H1 (cell line): ENCODE results near the gene PIK3C2G. TPM values are rescaled to one million over a fixed set of nuclear protein-coding genes. Genes with fewer than 3 reads are reported as not detected.

Source experiments
- BRCA1 ChIP-seq: IDR thresholded peaks from 2 replicates; pipeline ENCODE4 v1.6.1; 2012; ENCODE audit warnings: low read depth, low read length, improper control_type of control experiment
- RFX5 ChIP-seq: IDR thresholded peaks from 2 replicates; pipeline ENCODE4 v1.6.1; 2011; ENCODE audit warnings: low read depth, low read length, improper control_type of control experiment, borderline replicate concordance
- TBP ChIP-seq: IDR thresholded peaks from 2 replicates; pipeline ENCODE4 v1.6.1; 2011; ENCODE audit warnings: low read depth, low read length, improper control_type of control experiment
- YY1 ChIP-seq: IDR thresholded peaks from 2 replicates; pipeline ENCODE4 v1.6.1; 2011; ENCODE audit warnings: low read depth, mild to moderate bottlenecking, low read length
- polyA plus RNA-seq, 7 experiments: library from polyadenylated mRNA; depleted of rRNA in 3 of 7; stranded (reverse) in 5 of 7; unstranded in 2 of 7; fragments of >200 nt in 5 of 7; fragments of 200-250 nt in 2 of 7; gene quantifications; 1 replicate in 5 of 7; 2 replicates in 1 of 7; 4 replicates in 1 of 7; pipeline versions ENCODE4 v1.2.1 to v1.2.3, GENCODE V29; 2011 to 2013; ENCODE audit warnings: missing spikeins in 2 of 7, mixed read lengths in 2 of 7
- total RNA-seq: library from RNA; stranded (reverse); fragmentation: NEBNext Ultra II Directional; extraction: Animal tissue kit (Norgen Biotek cat#: 25700); gene quantifications from 2 replicates; pipeline ENCODE4 v1.2.1, GENCODE V29; 2021
- TF ChIP-seq, protein P1 (sequence below): fragments of 300-600 bp; sonication (generic); IDR thresholded peaks from 2 replicates; pipeline ENCODE4 v1.7.1; 2012; ENCODE audit warnings: low read length, moderate library complexity, mild to moderate bottlenecking, inconsistent platforms; ENCODE audit not compliant: insufficient replicate concordance
- TF ChIP-seq, protein P2 (sequence below): IDR thresholded peaks from 2 replicates; pipeline ENCODE4 v1.6.1; 2012; ENCODE audit warnings: low read length, inconsistent platforms

The PIK3C2G gene
- total and polyA plus RNA-seq, 2 of the 8 experiments (the other 6 are each of a cell fraction or from before 2014, with no cell fraction given) = not detected

DNA sequence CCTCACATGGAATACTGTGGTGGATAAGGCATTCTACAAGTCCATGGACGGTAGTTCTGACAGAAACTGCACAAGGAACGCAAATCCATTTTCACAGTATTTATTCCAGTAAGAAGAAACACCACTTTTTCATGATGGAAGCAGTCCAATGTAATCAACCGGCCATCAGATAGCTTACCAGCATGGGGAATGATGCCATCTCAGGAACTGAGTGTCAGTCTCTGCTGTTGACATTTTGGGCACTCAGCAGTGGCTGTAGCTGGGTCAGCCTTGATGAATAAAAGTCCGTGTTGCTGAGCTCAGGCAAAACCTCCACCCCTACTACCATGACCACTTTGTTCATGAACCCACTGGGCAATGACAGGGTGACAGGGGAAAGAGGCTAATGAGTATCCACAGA, 373.1 kb downstream of the PIK3C2G start (continued):
- TF ChIP-seq, protein P1, sequence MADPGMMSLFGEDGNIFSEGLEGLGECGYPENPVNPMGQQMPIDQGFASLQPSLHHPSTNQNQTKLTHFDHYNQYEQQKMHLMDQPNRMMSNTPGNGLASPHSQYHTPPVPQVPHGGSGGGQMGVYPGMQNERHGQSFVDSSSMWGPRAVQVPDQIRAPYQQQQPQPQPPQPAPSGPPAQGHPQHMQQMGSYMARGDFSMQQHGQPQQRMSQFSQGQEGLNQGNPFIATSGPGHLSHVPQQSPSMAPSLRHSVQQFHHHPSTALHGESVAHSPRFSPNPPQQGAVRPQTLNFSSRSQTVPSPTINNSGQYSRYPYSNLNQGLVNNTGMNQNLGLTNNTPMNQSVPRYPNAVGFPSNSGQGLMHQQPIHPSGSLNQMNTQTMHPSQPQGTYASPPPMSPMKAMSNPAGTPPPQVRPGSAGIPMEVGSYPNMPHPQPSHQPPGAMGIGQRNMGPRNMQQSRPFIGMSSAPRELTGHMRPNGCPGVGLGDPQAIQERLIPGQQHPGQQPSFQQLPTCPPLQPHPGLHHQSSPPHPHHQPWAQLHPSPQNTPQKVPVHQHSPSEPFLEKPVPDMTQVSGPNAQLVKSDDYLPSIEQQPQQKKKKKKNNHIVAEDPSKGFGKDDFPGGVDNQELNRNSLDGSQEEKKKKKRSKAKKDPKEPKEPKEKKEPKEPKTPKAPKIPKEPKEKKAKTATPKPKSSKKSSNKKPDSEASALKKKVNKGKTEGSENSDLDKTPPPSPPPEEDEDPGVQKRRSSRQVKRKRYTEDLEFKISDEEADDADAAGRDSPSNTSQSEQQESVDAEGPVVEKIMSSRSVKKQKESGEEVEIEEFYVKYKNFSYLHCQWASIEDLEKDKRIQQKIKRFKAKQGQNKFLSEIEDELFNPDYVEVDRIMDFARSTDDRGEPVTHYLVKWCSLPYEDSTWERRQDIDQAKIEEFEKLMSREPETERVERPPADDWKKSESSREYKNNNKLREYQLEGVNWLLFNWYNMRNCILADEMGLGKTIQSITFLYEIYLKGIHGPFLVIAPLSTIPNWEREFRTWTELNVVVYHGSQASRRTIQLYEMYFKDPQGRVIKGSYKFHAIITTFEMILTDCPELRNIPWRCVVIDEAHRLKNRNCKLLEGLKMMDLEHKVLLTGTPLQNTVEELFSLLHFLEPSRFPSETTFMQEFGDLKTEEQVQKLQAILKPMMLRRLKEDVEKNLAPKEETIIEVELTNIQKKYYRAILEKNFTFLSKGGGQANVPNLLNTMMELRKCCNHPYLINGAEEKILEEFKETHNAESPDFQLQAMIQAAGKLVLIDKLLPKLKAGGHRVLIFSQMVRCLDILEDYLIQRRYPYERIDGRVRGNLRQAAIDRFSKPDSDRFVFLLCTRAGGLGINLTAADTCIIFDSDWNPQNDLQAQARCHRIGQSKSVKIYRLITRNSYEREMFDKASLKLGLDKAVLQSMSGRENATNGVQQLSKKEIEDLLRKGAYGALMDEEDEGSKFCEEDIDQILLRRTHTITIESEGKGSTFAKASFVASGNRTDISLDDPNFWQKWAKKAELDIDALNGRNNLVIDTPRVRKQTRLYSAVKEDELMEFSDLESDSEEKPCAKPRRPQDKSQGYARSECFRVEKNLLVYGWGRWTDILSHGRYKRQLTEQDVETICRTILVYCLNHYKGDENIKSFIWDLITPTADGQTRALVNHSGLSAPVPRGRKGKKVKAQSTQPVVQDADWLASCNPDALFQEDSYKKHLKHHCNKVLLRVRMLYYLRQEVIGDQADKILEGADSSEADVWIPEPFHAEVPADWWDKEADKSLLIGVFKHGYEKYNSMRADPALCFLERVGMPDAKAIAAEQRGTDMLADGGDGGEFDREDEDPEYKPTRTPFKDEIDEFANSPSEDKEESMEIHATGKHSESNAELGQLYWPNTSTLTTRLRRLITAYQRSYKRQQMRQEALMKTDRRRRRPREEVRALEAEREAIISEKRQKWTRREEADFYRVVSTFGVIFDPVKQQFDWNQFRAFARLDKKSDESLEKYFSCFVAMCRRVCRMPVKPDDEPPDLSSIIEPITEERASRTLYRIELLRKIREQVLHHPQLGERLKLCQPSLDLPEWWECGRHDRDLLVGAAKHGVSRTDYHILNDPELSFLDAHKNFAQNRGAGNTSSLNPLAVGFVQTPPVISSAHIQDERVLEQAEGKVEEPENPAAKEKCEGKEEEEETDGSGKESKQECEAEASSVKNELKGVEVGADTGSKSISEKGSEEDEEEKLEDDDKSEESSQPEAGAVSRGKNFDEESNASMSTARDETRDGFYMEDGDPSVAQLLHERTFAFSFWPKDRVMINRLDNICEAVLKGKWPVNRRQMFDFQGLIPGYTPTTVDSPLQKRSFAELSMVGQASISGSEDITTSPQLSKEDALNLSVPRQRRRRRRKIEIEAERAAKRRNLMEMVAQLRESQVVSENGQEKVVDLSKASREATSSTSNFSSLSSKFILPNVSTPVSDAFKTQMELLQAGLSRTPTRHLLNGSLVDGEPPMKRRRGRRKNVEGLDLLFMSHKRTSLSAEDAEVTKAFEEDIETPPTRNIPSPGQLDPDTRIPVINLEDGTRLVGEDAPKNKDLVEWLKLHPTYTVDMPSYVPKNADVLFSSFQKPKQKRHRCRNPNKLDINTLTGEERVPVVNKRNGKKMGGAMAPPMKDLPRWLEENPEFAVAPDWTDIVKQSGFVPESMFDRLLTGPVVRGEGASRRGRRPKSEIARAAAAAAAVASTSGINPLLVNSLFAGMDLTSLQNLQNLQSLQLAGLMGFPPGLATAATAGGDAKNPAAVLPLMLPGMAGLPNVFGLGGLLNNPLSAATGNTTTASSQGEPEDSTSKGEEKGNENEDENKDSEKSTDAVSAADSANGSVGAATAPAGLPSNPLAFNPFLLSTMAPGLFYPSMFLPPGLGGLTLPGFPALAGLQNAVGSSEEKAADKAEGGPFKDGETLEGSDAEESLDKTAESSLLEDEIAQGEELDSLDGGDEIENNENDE = no peak
- TF ChIP-seq YY1 = no peak
- TF ChIP-seq TBP = no peak
- no peak for TF ChIP-seq BRCA1
- TF ChIP-seq, protein P2, sequence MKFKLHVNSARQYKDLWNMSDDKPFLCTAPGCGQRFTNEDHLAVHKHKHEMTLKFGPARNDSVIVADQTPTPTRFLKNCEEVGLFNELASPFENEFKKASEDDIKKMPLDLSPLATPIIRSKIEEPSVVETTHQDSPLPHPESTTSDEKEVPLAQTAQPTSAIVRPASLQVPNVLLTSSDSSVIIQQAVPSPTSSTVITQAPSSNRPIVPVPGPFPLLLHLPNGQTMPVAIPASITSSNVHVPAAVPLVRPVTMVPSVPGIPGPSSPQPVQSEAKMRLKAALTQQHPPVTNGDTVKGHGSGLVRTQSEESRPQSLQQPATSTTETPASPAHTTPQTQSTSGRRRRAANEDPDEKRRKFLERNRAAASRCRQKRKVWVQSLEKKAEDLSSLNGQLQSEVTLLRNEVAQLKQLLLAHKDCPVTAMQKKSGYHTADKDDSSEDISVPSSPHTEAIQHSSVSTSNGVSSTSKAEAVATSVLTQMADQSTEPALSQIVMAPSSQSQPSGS = no peak
- no peak for TF ChIP-seq RFX5
